PC-9 (cell line): ENCODE results near the gene TINAG. TPM values are rescaled to one million over a fixed set of nuclear protein-coding genes. Genes with fewer than 3 reads are reported as not detected.
"Not testable (repeated sequence)": the region's sequence is repeated elsewhere in the genome, so short reads cannot be mapped to it uniquely, and the experiment has no call there.

Experiments used
- BruUV-seq: library from RNA; stranded (reverse); fragments of 400-500 nt; replicated peaks from 2 replicates; lab custom pipeline; 2021; lab: Mats Ljungman, UMichigan
- CTCF ChIA-PET: fragments of 300-600 bp; sonication (Branson Sonifier 250); formaldehyde crosslinking; loops from one replicate; lab custom pipeline; 2022; ENCODE audit warnings: antibody characterized with exemption; lab: Charles Lee
- POLR2A ChIA-PET: fragments of 300-600 bp; sonication (Branson Sonifier 250); formaldehyde crosslinking; loops from one replicate; lab custom pipeline; 2022; ENCODE audit warnings: antibody characterized with exemption; ENCODE audit not compliant: unreplicated experiment; lab: Charles Lee
- DNase-seq, 2 experiments: peaks; one replicate each; pipeline versions ENCODE4 v3.0.0 to v3.0.0-alpha.2; 2015 to 2022; ENCODE audit warnings: mixed read lengths in 1 of 2
- H2AFZ ChIP-seq: fragments of 200-600 bp; sonication (generic); 2 replicates; pipeline ENCODE4 v1.8.1; 2017; ENCODE audit warnings: antibody characterized with exemption
- H3F3A ChIP-seq: fragments of 200-600 bp; sonication (generic); 2 replicates; pipeline ENCODE4 v1.8.1; 2017; ENCODE audit warnings: antibody characterized with exemption, mild to moderate bottlenecking, low read depth; ENCODE audit not compliant: insufficient read depth
- H3K27ac ChIP-seq: fragments of 200-600 bp; sonication (generic); 2 replicates; pipeline ENCODE4 v1.6.1; 2016; ENCODE audit warnings: mixed run types
- H3K27me3 ChIP-seq: fragments of 200-600 bp; sonication (generic); 2 replicates; pipeline ENCODE4 v1.6.1; 2016; ENCODE audit warnings: low read depth, mixed run types; ENCODE audit not compliant: insufficient read depth
- H3K36me3 ChIP-seq: fragments of 200-600 bp; sonication (generic); 2 replicates; pipeline ENCODE4 v1.6.1; 2016; ENCODE audit warnings: low read depth, mixed run types
- H3K4me1 ChIP-seq: fragments of 200-600 bp; sonication (generic); replicated peaks from 2 replicates; pipeline ENCODE4 v1.6.1; 2016; ENCODE audit warnings: mixed run types; ENCODE audit not compliant: insufficient read depth
- H3K4me2 ChIP-seq: fragments of 200-600 bp; sonication (generic); 2 replicates; pipeline ENCODE4 v1.6.1; 2017; ENCODE audit warnings: mixed run types
- H3K4me3 ChIP-seq: fragments of 200-600 bp; sonication (generic); 2 replicates; pipeline ENCODE4 v1.6.1; 2016; ENCODE audit warnings: mixed run types
- H3K79me2 ChIP-seq: fragments of 200-600 bp; sonication (generic); 2 replicates; pipeline ENCODE4 v1.6.1; 2017; ENCODE audit warnings: low read depth, mixed run types
- H3K9me2 ChIP-seq: fragments of 200-600 bp; sonication (generic); 2 replicates; pipeline ENCODE4 v1.8.1; 2017; ENCODE audit warnings: mild to moderate bottlenecking; ENCODE audit not compliant: insufficient read depth
- H3K9me3 ChIP-seq: fragments of 200-600 bp; sonication (generic); 2 replicates; pipeline ENCODE4 v1.8.1; 2016; ENCODE audit warnings: low read depth; ENCODE audit not compliant: insufficient read depth
- H4K20me1 ChIP-seq: fragments of 200-600 bp; sonication (generic); 2 replicates; pipeline ENCODE4 v1.8.1; 2017; ENCODE audit not compliant: insufficient read depth
- CTCF ChIP-seq: fragments of 200-600 bp; sonication (generic); conservative IDR thresholded peaks from 2 replicates; pipeline ENCODE4 v1.6.1; 2017; ENCODE audit warnings: mixed run types, antibody characterized with exemption, mild to moderate bottlenecking, moderate library complexity
- EZH2 ChIP-seq: fragments of 200-600 bp; sonication (generic); IDR thresholded peaks from 2 replicates; pipeline ENCODE4 v1.8.0; 2017; ENCODE audit warnings: antibody characterized with exemption, low read depth
- intact Hi-C: fragments of 100-400 bp; cut with micrococcal nuclease; formaldehyde crosslinking; loops from one replicate; pipeline ENCODE4 v1.10.0; 2022; ENCODE audit not compliant: unreplicated experiment
- total RNA-seq: library from RNA; stranded (reverse); gene quantifications from 2 replicates; pipeline ENCODE4 v1.2.3, GENCODE V29; 2021

TINAG gene
- total RNA-seq, 1 experiment from 2014 or later: not detected

- H3K9me2 ChIP-seq: no peaks in the 10 kb centered on the region
- H3K4me3 ChIP-seq: no peak overlapping the region
- no peak overlapping the region for H3K27ac ChIP-seq
- no peaks in the 10 kb centered on the region for H3K4me1 ChIP-seq
- H2AFZ ChIP-seq: no peak overlapping the region
- POLR2A ChIA-PET: no interaction called here
- no TSS peak for BruUV-seq
- DNase-seq: no peak
- no peaks in the 10 kb centered on the region for H4K20me1 ChIP-seq
- no peaks in the 10 kb centered on the region for H3K79me2 ChIP-seq
- no peak overlapping the region for H3K4me2 ChIP-seq
- no peaks in the 10 kb centered on the region for H3K27me3 ChIP-seq
- CTCF ChIA-PET: no interaction called here
- TF ChIP-seq EZH2 (no peak), CTCF (no peak)
- H3K9me3 ChIP-seq: no peaks in the 10 kb centered on the region
- no peaks in the 10 kb centered on the region for H3F3A ChIP-seq
- no peaks in the 10 kb centered on the region for H3K36me3 ChIP-seq
- intact Hi-C loops: no loop called here
Observed at GRCh38 chr6:54320871-54321270, 12.6 kb downstream of the TINAG start.

GRCh38 chr6:54327631-54328030 lies 19.4 kb downstream of the TINAG start:
- Histone ChIP-seq H3K9me2 (no peaks in the 10 kb centered on the region), H3K9me3 (no peaks in the 10 kb centered on the region; the same call in 1 of the 2 replicates), H3K36me3 (no peaks in the 10 kb centered on the region), H3K27me3 (no peaks in the 10 kb centered on the region), H3K4me2 (no peak overlapping the region), H4K20me1 (no peaks in the 10 kb centered on the region), H3K4me3 (no peak overlapping the region), H3F3A (no peaks in the 10 kb centered on the region), H3K79me2 (no peaks in the 10 kb centered on the region), H3K4me1 (no peaks in the 10 kb centered on the region), H3K27ac (no peak overlapping the region), H2AFZ (peak overlapping the region; percentile 20; the same call in 1 of the 2 replicates)
- intact Hi-C loops: no loop called here
- CTCF ChIA-PET: no interaction called here
- no peak for DNase-seq
- BruUV-seq: no TSS peak
- POLR2A ChIA-PET: no interaction called here
- TF ChIP-seq EZH2 (no peak), CTCF (no peak)

GRCh38 chr6:54331571-54331970 lies 23.3 kb downstream of the TINAG start:
- H3K4me2 ChIP-seq, H3K36me3 ChIP-seq, H3K4me3 ChIP-seq, H2AFZ ChIP-seq, intact Hi-C loops, H4K20me1 ChIP-seq, POLR2A ChIA-PET, H3K27me3 ChIP-seq, H3K27ac ChIP-seq, H3K9me2 ChIP-seq, CTCF ChIA-PET, DNase-seq, H3F3A ChIP-seq, H3K79me2 ChIP-seq, BruUV-seq, H3K9me3 ChIP-seq: not testable (repeated sequence)
- peaks cover 10% of the 10 kb centered on the region; the same call in 1 of the 2 replicates for H3K4me1 ChIP-seq

GRCh38 chr6:54335871-54336270 lies 27.6 kb downstream of the TINAG start:
- H3K4me3 ChIP-seq: no peak overlapping the region
- H4K20me1 ChIP-seq: no peaks in the 10 kb centered on the region
- no peaks in the 10 kb centered on the region for H3K36me3 ChIP-seq
- H3K4me1 ChIP-seq: peaks cover 11% of the 10 kb centered on the region; the same call in 1 of the 2 replicates
- POLR2A ChIA-PET: no interaction called here
- H3K27me3 ChIP-seq: no peaks in the 10 kb centered on the region
- H3K9me2 ChIP-seq: no peaks in the 10 kb centered on the region
- intact Hi-C loops: no loop called here
- no peak for TF ChIP-seq EZH2
- no peak for TF ChIP-seq CTCF
- H2AFZ ChIP-seq: no peak overlapping the region
- no peaks in the 10 kb centered on the region for H3K79me2 ChIP-seq
- H3K4me2 ChIP-seq: no peak overlapping the region
- H3F3A ChIP-seq: no peaks in the 10 kb centered on the region
- BruUV-seq: no TSS peak
- CTCF ChIA-PET: no interaction called here
- H3K9me3 ChIP-seq: no peaks in the 10 kb centered on the region
- peak; percentile 16 to 54 for DNase-seq
- H3K27ac ChIP-seq: no peak overlapping the region
